ENCODE measurements around the gene PTPRK. TPM values are rescaled to one million over a fixed set of nuclear protein-coding genes. Genes with fewer than 3 reads are reported as not detected.

Gene PTPRK
- total RNA-seq, 4 donors from 2014 or later = 88.0 to 187 (median 136) TPM

- no peak overlapping the region for H3K27ac ChIP-seq
- no peak for DNase-seq
- H3K4me1 ChIP-seq = no peaks in the 10 kb centered on the region
- H3K4me3 ChIP-seq = no peak overlapping the region
- WGBS, 2 donors (ENCODE audit: low coverage in 1 of 2) = 76 to 87% methylated on average over 4 to 5 of the region's 5 CpGs
- H3K27me3 ChIP-seq = no peaks in the 10 kb centered on the region
- TF ChIP-seq CTCF (IDR thresholded peaks at IDR 0.05) (no peak), POLR2A (IDR thresholded peaks at IDR 0.05) (no peak), EP300 (IDR thresholded peaks at IDR 0.05; ENCODE audit: low read depth) (no peak), POLR2AphosphoS5 (IDR thresholded peaks at IDR 0.05) (no peak)
- no peaks in the 10 kb centered on the region for H3K9me3 ChIP-seq
- intact Hi-C loops (cut with DNase I; ENCODE audit: low total_unique reads) (loop anchor here (5.0 kb wide), 1 partner anchor 1533 kb away; no protein-coding TSS in a partner anchor), in situ Hi-C loops (cut with MboI; ENCODE audit: low pct_ligation_motif_present in 1 of 4, low pct_unique_long_range_greater_than_20kb in 1 of 4, low sequenced_read_pairs in 3 of 4) (no loop called here)
- H3K36me3 ChIP-seq = no peaks in the 10 kb centered on the region
Observed at GRCh38 chr6:128208851-128209580, 311.4 kb downstream of the PTPRK start.

GRCh38 chr6:128208078-128208477 lies 312.3 kb downstream of the PTPRK start:
- Histone ChIP-seq H3K4me3 (no peak overlapping the region), H3K36me3 (no peaks in the 10 kb centered on the region), H3K27ac (no peak overlapping the region), H3K4me1 (no peaks in the 10 kb centered on the region), H3K27me3 (no peaks in the 10 kb centered on the region), H3K9me3 (no peaks in the 10 kb centered on the region)
- no peak for DNase-seq
- no peak for TF ChIP-seq EP300 (IDR thresholded peaks at IDR 0.05; ENCODE audit: low read depth)
- no peak for TF ChIP-seq CTCF (IDR thresholded peaks at IDR 0.05)
- TF ChIP-seq POLR2AphosphoS5 (IDR thresholded peaks at IDR 0.05) = no peak
- no peak for TF ChIP-seq POLR2A (IDR thresholded peaks at IDR 0.05)
- intact Hi-C loops (cut with DNase I; ENCODE audit: low total_unique reads) (loop anchor here (5.0 kb wide), 1 partner anchor 1534 kb away; no protein-coding TSS in a partner anchor), in situ Hi-C loops (cut with MboI; ENCODE audit: low pct_ligation_motif_present in 1 of 4, low pct_unique_long_range_greater_than_20kb in 1 of 4, low sequenced_read_pairs in 3 of 4) (no loop called here)

- Histone ChIP-seq H3K36me3 (no peaks in the 10 kb centered on the region), H3K4me1 (no peaks in the 10 kb centered on the region), H3K9me3 (no peaks in the 10 kb centered on the region), H3K4me3 (no peak overlapping the region), H3K27me3 (no peaks in the 10 kb centered on the region), H3K27ac (no peak overlapping the region)
- TF ChIP-seq POLR2A (IDR thresholded peaks at IDR 0.05) (no peak), CTCF (IDR thresholded peaks at IDR 0.05) (no peak), EP300 (IDR thresholded peaks at IDR 0.05; ENCODE audit: low read depth) (no peak), POLR2AphosphoS5 (IDR thresholded peaks at IDR 0.05) (no peak)
- intact Hi-C loops (cut with DNase I; ENCODE audit: low total_unique reads) (loop anchor here (5.0 kb wide), 1 partner anchor 1535 kb away; no protein-coding TSS in a partner anchor), in situ Hi-C loops (cut with MboI; ENCODE audit: low pct_ligation_motif_present in 1 of 4, low pct_unique_long_range_greater_than_20kb in 1 of 4, low sequenced_read_pairs in 3 of 4) (no loop called here)
- WGBS, 2 donors (ENCODE audit: low coverage in 1 of 2) = 82 to 95% methylated on average over 2 of the region's 2 CpGs
- no peak for DNase-seq
Observed at GRCh38 chr6:128206610-128207426, 313.6 kb downstream of the PTPRK start.

- no peaks in the 10 kb centered on the region for H3K4me1 ChIP-seq
- in situ Hi-C loops (cut with MboI; ENCODE audit: low pct_ligation_motif_present in 1 of 4, low pct_unique_long_range_greater_than_20kb in 1 of 4, low sequenced_read_pairs in 3 of 4) = no loop called here
- no peaks in the 10 kb centered on the region for H3K27me3 ChIP-seq
- 86 to 92% methylated on average over 3 of the region's 3 CpGs for WGBS, 2 donors (ENCODE audit: low coverage in 1 of 2)
- TF ChIP-seq POLR2A (IDR thresholded peaks at IDR 0.05) (no peak), CTCF (IDR thresholded peaks at IDR 0.05) (no peak), POLR2AphosphoS5 (IDR thresholded peaks at IDR 0.05) (no peak), EP300 (IDR thresholded peaks at IDR 0.05; ENCODE audit: low read depth) (no peak)
- no peaks in the 10 kb centered on the region for H3K9me3 ChIP-seq
- H3K4me3 ChIP-seq = no peak overlapping the region
- intact Hi-C loops (cut with DNase I; ENCODE audit: low total_unique reads) = loop anchor here (5.0 kb wide), 1 partner anchor 1538 kb away; no protein-coding TSS in a partner anchor
- H3K36me3 ChIP-seq = no peaks in the 10 kb centered on the region
- no peak for DNase-seq
- H3K27ac ChIP-seq = no peak overlapping the region
Observed at GRCh38 chr6:128204616-128205015, 315.8 kb downstream of the PTPRK start.

Measured in transverse colon (tissue), 4 donors.